ENCODE results near the gene UBE2J1. TPM values are rescaled to one million over a fixed set of nuclear protein-coding genes. Genes with fewer than 3 reads are reported as not detected.
A peak's percentile ranks its signal among the peaks of the same experiment; 100 is the strongest.

Gene UBE2J1
- total and polyA plus RNA-seq, 2 experiments from 2014 or later = 42.9 to 44.5 TPM

DNA sequence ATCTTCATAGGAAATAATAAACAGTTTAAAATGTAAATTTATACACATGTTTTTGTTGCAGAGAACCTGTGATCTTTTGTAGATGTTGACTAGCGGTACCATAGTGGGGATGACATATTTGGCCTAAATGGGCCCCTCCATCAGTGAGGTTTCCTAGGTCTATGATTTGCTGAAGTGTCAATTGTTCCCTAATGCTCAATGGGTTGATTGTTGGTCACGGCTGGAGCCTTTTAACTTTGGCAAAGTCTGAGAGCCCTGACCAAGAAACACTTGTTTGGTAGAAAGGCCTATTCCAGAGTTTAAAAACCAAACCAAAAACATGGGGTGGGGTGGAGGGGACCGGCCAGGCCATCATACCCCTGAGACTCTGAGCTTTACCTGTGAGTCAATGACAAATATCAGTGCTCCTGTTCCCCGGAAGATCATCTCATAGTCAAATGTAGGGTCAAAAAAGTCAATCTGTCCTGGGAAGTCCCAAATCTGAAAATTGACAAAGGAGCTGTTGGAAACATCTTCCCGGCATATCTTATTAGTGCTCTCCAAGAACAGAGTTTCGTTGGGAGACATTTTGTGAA lies 34.5 kb upstream of the UBE2J1 start:
- in situ Hi-C loops (cut with MboI) = no loop called here
- Histone ChIP-seq H3K9ac (no peak overlapping the region), H3K4me3 (no peak overlapping the region), H3F3A (ENCODE audit: insufficient read depth) (no peaks in the 10 kb centered on the region), H3K9me3 (ENCODE audit: low read depth) (no peaks in the 10 kb centered on the region), H3K27ac (no peak overlapping the region), H3K27me3 (replicated peaks; ENCODE audit: insufficient read depth) (no peaks in the 10 kb centered on the region), H3K4me2 (ENCODE audit: unreplicated experiment) (no peak overlapping the region), H3K4me1 (ENCODE audit: insufficient read depth) (no peaks in the 10 kb centered on the region), H4K20me1 (ENCODE audit: insufficient read depth) (no peaks in the 10 kb centered on the region), H3K79me2 (ENCODE audit: insufficient read depth) (no peaks in the 10 kb centered on the region), H3K36me3 (ENCODE audit: low read depth) (no peaks in the 10 kb centered on the region), H2AFZ (no peak overlapping the region), H3K9me2 (ENCODE audit: insufficient read depth) (no peaks in the 10 kb centered on the region)
- WGBS, 2 experiments (ENCODE audit: low coverage in 1 of 2, low lambda C conversion rate in 2 of 2, missing lambda C conversion rate in 2 of 2) = 73 to 82% methylated on average over 6 of the region's 6 CpGs
- TF ChIP-seq EZH2 (IDR thresholded peaks at IDR 0.05; ENCODE audit: insufficient read depth, poor library complexity, severe bottlenecking) (no peak), EZH2phosphoT487 (IDR thresholded peaks at IDR 0.05; ENCODE audit: insufficient read depth, low read depth) (no peak)
- DNase-seq = no peak

DNA sequence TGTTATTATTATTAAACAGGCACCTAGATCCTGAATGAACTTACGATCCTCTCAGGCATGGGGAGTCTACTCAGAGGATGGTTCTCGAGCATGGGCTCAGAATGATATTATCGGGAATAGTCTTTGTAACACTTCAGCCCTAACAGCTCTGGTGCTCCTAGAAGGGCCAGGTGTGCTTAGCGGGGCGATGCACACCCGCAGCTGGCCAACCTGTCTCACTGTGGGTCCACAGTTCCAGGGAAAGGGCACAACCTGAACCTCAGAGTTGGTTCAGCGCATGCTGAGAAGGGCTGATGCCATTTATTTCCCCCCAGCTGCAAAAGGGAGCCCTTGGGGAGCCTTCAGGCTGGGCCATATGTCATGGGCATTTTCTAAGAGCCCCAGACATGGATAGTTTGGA lies 33.3 kb upstream of the UBE2J1 start:
- Histone ChIP-seq H3K9ac (no peak overlapping the region), H3K4me1 (ENCODE audit: insufficient read depth) (no peaks in the 10 kb centered on the region), H3F3A (ENCODE audit: insufficient read depth) (no peaks in the 10 kb centered on the region), H3K79me2 (ENCODE audit: insufficient read depth) (no peaks in the 10 kb centered on the region), H3K4me2 (ENCODE audit: unreplicated experiment) (no peak overlapping the region), H3K4me3 (no peak overlapping the region), H3K9me3 (ENCODE audit: low read depth) (no peaks in the 10 kb centered on the region), H3K27ac (no peak overlapping the region), H3K27me3 (replicated peaks; ENCODE audit: insufficient read depth) (0 out of 2 replicates have a peak, but pooled peaks cover 3% of the 10 kb centered on the region), H3K9me2 (ENCODE audit: insufficient read depth) (no peaks in the 10 kb centered on the region), H3K36me3 (ENCODE audit: low read depth) (no peaks in the 10 kb centered on the region), H4K20me1 (ENCODE audit: insufficient read depth) (no peaks in the 10 kb centered on the region), H2AFZ (no peak overlapping the region)
- TF ChIP-seq EZH2 (IDR thresholded peaks at IDR 0.05; ENCODE audit: insufficient read depth, poor library complexity, severe bottlenecking) (no peak), EZH2phosphoT487 (IDR thresholded peaks at IDR 0.05; ENCODE audit: insufficient read depth, low read depth) (no peak)
- no peak for DNase-seq
- in situ Hi-C loops (cut with MboI) = no loop called here
- WGBS, 2 experiments (ENCODE audit: low coverage in 1 of 2, low lambda C conversion rate in 2 of 2, missing lambda C conversion rate in 2 of 2) = 86 to 88% methylated on average over 7 of the region's 7 CpGs

DNA sequence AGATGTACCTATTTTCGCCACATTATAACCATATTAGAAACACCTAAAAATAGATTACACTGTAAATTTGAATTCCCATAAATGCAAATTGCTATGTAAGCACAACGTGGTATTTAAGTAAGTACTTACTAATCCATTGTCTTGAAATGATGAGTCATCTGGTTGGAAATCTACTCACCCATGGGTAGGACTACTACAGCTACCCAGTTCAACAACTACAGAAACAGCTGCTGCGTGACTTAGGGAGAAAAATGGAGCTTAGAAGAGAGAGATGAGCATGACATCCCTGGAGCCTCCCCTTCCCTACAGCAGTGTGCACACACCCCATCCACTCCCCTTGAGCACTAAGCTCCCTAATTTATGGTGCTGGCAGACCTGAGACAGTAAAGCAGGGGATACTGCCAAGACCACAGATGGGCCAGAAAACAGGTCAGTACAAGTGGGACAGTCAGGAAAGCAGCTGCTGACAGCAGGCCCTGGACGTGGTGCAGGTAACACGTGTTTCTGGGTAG lies 32.7 kb upstream of the UBE2J1 start:
- no peaks in the 10 kb centered on the region for H3K36me3 ChIP-seq (ENCODE audit: low read depth)
- no peaks in the 10 kb centered on the region for H4K20me1 ChIP-seq (ENCODE audit: insufficient read depth)
- no peak overlapping the region for H3K4me2 ChIP-seq (ENCODE audit: unreplicated experiment)
- DNase-seq = peak; percentile 37
- H3K4me1 ChIP-seq (ENCODE audit: insufficient read depth) = no peaks in the 10 kb centered on the region
- H2AFZ ChIP-seq = no peak overlapping the region
- H3K79me2 ChIP-seq (ENCODE audit: insufficient read depth) = no peaks in the 10 kb centered on the region
- H3K4me3 ChIP-seq = no peak overlapping the region
- no peaks in the 10 kb centered on the region for H3K9me3 ChIP-seq (ENCODE audit: low read depth)
- H3K27ac ChIP-seq = no peak overlapping the region
- no peaks in the 10 kb centered on the region for H3F3A ChIP-seq (ENCODE audit: insufficient read depth)
- H3K9me2 ChIP-seq (ENCODE audit: insufficient read depth) = no peaks in the 10 kb centered on the region
- H3K27me3 ChIP-seq (replicated peaks; ENCODE audit: insufficient read depth) = 0 out of 2 replicates have a peak, but pooled peaks cover 3% of the 10 kb centered on the region
- H3K9ac ChIP-seq = no peak overlapping the region
- in situ Hi-C loops (cut with MboI) = no loop called here
- 56 to 57% methylated on average over 5 of the region's 5 CpGs for WGBS, 2 experiments (ENCODE audit: low coverage in 1 of 2, low lambda C conversion rate in 2 of 2, missing lambda C conversion rate in 2 of 2)
- TF ChIP-seq EZH2phosphoT487 (IDR thresholded peaks at IDR 0.05; ENCODE audit: insufficient read depth, low read depth) (no peak), EZH2 (IDR thresholded peaks at IDR 0.05; ENCODE audit: insufficient read depth, poor library complexity, severe bottlenecking) (no peak)

DNA sequence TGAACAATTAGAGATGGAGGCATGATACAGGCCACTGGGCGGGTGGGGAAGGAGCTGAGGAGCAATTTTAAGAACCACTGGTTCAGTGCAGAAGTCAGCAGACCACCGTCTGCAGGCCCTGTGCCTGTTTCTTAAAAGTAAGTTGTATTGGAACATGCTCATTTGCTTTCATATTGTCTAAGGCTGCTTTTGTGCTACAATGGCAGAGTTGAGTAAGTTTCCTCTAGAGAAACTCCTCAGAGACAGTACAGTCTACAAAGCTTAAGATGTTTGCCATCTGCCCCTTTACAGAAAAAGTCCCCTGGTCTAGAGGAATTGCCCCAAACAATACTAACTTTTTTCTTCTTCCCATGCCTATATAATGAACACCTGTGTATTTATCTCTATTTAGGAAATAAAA lies 28.5 kb upstream of the UBE2J1 start:
- in situ Hi-C loops (cut with MboI) = no loop called here
- H3K4me3 ChIP-seq = no peak overlapping the region

More for the DNA sequence above, 28.5 kb upstream of the UBE2J1 start:
- Histone ChIP-seq H3K4me2 (ENCODE audit: unreplicated experiment) (no peak overlapping the region), H3K36me3 (ENCODE audit: low read depth) (no peaks in the 10 kb centered on the region), H3K9me2 (ENCODE audit: insufficient read depth) (no peaks in the 10 kb centered on the region), H3K9me3 (ENCODE audit: low read depth) (no peaks in the 10 kb centered on the region), H3F3A (ENCODE audit: insufficient read depth) (no peaks in the 10 kb centered on the region), H3K4me1 (ENCODE audit: insufficient read depth) (no peaks in the 10 kb centered on the region), H3K79me2 (ENCODE audit: insufficient read depth) (no peaks in the 10 kb centered on the region), H3K9ac (no peak overlapping the region), H4K20me1 (ENCODE audit: insufficient read depth) (no peaks in the 10 kb centered on the region), H3K27ac (no peak overlapping the region), H3K27me3 (replicated peaks; ENCODE audit: insufficient read depth) (peaks cover 3% of the 10 kb centered on the region; the same call in 1 of the 2 replicates), H2AFZ (no peak overlapping the region)
- 33 to 38% methylated on average over 2 of the region's 2 CpGs for WGBS, 2 experiments (ENCODE audit: low coverage in 1 of 2, low lambda C conversion rate in 2 of 2, missing lambda C conversion rate in 2 of 2)
- no peak for DNase-seq
- TF ChIP-seq EZH2 (IDR thresholded peaks at IDR 0.05; ENCODE audit: insufficient read depth, poor library complexity, severe bottlenecking) = no peak
- no peak for TF ChIP-seq EZH2phosphoT487 (IDR thresholded peaks at IDR 0.05; ENCODE audit: insufficient read depth, low read depth)
